C1 segment of cervical spinal cord (tissue), 14 donors: Measurements from ENCODE around the gene ABI1.
"Not testable (repeated sequence)": the region's sequence is repeated elsewhere in the genome, so short reads cannot be mapped to it uniquely, and the experiment has no call there.

Experiments
- DNase-seq, 14 donors: peaks; one replicate each; lab custom pipeline; 2025; lab: John Stamatoyannopoulos, UW

The ABI1 gene

DNA sequence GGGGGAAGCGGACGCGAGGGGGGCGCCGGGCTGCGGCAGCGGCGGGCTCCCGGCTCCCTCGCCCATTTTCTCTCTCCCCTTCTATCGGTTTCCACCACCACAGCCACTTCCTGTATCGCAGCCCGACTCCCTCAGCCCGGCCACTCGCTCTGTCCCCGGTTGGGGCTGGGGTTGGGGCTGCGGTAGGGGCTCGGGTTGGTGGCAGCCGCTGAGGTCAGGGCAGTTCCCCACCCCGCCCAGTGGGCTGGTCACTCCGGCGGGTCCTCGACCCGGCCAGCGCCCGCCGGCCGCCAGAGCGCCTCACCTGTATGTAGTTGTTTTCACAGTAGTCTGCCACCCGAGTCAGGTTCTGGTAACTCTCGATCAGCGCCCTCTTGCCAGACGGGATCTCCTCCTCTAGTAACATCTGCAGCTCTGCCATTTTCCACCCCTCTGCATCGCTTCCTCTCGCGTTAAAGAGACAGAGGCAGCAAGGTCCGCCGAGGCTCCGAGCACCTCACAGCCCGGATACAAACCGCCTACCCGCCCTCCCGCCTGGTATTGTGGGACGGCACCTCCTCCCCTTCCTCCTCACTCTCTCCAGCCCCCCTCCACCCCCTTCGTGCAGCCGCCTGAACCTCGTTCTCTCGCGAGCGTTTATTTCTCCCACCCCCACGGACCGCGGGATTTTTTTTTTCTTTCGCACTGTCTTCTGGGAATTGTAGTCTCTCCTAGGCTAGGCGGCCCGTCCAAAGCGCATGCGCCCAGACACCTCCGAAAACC is at the start of gene ABI1:
Gene ABI1, minus strand, starts transcription at position 516 of the 762 bp plus-strand sequence. Its CDS starts 95 bp downstream, at position 421.
- DNase-seq, result peak; percentile 79 to 99 (median 98)

DNA sequence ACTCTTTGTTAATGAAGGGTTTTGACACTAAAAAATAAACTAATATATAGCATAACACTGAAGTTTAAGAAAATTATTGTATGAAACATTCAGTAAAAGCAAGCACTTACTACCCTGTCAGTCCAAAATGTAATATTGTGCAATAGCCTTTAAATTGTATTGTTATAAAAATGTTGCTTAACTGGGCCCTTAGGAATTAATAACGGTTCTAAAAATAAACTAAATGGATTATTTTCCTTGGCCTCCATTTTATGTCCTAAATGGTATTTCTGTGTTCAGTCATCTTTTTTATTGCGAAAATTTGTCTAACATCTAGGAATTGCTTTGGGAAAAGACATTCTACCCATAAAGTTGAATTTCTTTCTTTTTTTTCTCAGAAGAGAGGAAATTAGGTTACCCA is 49.0 kb upstream of the ABI1 start:
- no peak for DNase-seq

DNA sequence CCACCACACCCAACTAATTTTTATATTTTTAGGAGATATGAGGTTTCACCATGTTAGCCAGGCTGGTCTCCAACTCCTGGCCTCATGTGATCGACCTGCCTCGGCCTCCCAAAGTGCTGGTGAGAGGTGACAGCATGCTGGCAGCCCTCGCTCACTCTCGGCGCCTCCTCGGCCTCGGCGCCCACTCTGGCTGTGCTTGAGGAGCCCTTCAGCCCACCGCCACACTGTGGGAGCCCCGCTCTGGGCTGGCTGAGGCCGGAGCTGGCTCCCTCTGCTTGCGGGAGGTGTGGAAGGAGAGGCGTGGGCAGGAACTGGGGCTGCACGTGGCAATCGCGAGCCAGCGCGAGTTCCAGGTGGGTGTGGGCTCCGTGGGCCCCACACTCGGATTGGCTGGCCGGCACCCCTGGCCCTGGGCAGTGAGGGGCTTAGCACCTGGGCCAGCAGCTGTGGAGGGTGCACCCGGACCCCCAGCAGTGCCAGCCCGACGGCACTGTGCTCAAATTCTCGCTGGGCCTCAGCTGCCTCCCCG is 44.6 kb upstream of the ABI1 start:
- not testable (repeated sequence) for DNase-seq

DNA sequence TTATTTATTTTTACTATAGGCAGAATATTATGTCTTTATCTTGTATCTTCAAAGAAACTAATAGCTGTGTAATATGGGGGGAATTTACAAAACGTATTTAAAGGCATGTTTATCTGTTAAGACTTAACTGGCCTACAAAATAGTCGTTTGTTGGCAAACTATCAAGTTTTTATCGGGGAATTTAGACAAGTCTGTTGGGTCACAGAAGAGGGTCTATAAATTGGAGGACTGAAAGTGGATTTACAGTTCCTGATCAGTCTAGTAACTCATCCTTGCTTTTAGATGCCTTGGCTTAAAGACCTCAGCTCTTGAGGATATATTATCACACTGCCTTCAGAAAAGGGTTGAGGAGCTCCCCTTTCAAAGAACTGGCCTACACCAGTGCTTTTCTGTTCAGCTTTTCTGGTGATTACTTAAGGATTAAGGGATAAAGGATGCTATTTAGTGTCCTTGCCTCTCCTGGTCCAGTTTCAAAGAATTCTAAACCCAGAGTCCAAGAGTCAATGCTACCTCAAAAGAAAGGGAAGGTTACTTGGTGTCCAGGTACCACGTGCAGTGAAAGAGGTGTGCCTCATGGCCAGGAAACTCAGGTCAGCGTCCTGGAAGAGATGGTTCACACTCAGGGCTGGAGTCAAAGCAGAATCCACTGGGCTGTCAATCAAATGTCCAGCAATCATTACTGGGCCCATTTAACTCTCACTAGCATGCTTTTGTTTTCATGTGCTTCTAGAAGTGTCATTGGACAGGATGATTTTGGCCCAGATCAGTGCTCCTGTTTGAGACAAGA is 42.9 kb upstream of the ABI1 start:
- no peak for DNase-seq

DNA sequence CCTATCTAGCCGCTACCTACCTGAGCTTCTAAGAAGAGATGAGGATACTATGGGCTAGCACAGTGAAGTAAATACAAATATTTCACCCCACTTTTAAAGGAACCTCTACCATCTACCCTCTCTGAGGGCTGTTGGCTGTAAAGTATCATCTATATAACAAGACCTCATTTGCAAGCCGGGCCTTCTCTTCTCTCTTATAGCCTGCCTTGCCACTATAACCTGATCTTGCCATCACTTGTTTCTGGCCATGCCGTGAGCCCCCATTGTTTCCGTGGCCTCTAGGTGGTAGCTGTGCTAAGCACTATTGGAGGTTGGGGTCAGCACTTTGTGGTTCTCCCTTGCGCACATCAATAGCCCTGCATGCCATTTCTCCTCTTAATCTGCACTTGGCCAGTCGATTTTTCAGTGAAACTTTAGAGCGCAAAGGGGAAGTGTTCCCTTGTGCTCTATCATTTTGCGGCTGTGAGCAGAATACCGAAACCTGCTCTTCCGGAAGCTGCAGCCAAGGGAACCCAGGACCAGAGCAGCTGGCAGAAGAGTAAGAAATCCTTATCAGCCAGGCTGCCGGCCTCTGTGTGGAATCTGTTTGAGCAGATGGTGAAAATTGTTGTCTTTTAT is 31.7 kb upstream of the ABI1 start:
- peak in 1 of 14 donors; percentile 12 for DNase-seq

DNA sequence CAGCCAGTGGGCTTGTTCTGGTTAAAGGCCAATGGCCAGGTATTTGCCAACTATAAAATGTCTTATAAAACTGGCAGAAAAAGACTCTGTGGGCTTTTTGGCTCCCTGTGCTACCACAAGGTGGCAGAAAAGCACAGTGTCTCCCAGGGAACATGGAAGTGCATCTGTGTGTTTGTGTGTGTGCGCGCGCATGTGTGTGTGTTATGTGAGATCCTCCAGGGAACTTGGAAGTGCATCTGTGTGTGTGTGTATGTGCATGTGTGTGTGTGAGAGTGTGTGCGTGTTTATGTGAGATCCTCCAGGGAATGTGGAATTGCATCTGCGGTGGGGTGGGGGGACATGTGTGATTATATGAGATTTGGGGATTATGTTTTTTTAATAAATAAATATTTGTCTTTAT is 30.2 kb upstream of the ABI1 start:
- peak in 2 of 14 donors; percentile 6 to 11 for DNase-seq

DNA sequence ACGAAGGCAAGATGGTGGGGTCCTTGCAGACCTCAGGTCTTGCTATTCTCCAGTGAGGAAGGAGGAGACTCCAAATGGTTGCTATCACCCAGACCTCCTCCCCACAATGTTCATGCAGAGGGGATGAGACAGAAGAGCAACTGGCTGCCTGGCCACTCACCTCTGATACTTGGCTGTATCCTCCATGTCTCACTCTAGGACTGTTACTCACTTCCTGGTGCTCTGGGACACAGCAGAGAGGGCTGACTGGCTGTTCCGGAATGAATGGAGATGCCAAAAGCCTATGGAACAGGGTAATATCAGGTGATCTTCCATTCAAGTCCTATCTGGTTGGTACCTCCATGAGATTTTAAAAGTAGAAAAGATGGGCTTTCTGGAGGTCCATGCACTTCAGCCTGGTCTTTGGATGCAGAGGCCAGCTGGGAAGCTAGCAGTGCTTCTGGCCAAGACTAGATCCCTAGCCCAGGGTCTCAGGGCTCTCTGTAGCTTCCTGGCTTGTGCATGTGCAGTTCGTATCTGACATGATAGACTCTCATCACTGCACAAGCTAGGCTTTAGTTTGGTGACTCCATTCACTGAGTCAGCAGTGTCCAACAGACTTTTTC is 27.0 kb upstream of the ABI1 start:
- DNase-seq, result no peak

DNA sequence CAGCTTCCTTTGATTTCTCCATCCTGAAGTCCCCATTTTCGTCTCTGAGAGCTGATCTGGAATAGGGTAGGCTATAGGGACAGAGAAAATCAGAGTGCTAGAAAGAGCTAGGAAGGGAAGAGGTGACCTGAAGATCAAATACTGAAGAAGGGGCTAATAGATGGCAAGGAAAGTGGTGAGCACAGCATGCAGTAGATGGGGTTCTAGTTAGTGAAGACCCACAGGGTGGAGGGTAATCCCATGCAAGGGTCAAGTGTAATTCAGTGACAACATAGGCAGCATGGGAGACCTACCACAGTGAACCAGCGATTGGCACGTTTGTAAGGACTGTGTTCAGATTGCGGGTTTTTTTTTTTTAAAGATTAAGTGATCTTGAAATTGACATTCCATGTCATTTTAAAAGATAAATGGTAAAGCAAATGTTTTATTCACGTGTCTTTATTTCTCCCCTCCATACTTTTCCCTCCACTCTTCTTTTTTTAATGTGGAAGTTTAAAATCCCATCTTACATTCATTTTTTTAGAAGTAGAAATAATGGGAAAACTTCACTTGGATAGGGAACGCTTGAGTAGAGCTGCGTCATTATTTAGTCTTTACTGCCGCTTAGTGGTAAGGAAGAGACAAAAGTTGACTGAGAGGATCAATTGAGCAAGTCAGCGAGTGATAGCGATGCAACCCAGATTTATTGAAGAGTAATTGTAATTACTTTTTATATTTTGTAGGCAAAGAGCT is 21.0 kb upstream of the ABI1 start:
- peak in 2 of 14 donors; percentile 7 to 28 for DNase-seq

DNA sequence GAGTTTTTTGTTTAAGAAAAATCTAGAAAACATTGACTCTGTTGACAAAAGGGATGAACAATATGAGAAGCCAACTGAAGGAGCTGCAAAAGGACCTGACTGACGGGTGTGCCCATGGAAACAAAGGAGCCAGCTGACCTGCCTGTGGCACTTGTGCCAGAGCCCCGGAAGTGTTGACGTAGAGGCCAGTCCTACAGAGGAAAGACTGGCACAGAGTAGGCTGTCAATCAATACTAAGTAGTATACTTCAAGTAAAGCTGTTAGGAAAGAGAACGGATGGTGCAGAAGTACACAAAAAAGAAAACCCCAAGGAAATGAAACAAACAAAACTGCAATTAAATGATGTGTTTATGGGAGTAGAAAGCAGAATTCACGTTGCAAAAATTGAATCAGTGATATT is 19.0 kb upstream of the ABI1 start:
- peak in 6 of 14 donors; percentile 7 to 24 (median 8) for DNase-seq

DNA sequence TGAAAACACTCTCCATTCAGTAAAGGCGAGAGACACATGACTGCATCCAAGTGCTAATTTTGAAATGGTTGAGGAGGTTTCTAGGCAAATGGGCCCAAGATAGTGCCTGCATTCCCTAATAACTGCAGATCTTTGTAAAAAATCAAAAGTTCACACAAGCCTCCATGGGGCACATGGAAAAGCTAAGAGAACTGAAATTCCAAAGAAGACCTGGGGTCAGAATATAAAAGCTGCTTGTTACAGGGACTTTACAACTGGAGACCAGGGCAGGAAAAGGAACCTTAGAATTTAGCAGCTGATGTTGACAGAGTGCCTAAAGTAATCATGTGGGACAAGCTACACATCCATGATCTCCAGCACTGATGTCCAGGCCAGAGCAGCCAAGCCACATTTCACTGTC is 10.0 kb upstream of the ABI1 start:
- DNase-seq, result no peak

DNA sequence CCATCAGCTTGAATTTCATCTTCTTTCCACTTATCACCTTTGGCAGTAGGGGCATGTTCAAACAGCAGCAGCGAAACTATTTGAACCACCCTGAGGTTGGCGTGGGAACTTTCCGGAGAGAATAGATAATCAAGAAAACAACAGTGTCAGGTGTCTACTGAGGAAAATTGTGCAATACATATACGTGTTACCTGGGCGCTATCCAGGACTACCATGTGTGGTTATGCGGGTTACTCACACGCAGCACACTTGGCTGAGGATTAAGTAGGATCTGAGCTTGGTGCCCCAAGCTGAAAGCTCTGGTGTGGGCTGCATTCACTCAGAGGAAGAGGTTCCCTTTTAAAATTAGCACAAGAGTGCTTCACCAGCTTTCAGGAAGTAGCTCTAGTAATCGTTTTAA is 8.8 kb upstream of the ABI1 start:
- no peak for DNase-seq

DNA sequence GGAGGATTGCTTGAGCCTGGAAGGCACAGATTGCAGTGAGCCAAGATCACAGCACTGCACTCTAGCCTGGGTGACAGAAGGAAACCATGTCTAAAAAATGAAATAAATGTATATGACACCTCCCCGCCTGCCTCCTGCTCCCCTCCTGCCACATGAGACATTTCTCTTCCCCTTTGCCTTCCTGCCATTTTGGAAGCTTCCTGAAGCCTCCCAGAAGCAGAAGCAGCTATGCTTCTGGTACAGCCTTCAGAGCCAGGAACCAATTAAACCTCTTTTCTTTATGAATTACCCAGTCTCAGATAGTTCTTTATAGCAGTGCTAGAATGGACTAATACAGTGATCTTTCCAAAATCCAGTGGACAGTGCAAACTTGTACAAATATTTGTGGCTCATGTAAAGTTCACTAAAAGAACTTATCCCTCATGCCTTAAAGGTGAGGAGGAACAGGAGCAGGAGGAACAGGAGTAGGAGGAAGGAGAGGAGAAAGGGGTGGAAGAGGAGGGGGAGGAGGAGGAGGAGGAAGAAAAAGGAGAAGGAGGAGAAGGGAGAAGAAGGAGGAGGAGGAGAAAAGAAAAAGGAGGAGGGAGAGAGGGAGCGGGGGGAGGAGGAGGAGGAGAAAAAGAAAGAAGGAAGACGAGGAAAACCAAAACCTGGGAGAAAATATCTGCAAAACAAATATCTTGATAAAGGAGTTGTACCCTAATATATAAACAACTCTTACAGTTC is 2.8 kb upstream of the ABI1 start:
- DNase-seq, result no peak

DNA sequence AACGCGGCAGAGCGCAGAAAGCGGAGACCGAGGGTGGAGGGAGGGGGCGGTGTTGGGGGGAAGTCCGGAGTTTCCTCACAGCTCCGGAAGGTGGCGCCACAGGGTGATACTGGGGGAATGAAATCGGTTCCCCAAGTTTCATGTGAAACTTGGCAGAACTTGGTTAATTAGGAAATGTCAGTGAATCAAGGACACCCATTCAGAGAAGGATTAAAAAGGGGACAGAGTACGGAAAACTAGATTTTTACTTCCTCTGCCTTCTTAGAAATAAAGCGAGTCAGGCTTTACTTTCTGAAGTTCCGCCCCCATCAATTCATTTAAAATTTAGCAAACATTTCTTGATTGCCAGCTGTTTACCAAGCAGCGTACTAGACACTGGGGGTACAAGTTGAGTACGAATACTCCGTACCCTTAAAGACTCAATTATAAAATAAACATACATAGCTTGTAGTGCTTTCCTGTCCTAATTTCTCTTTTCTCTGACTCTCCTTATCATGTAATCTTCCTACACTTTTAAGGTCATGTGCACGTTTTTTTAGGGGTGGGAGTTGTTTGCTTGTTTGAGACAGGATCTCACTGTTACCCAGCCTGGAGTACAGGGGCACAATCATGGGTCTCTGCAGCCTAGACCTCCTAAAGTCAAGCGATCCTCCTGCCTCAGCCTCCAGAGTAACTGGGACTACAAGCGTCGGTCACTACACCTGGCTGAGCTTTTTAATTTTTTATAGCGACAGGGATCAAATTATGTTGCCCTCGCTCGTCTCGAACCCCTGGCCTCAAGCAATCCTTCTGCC is 644 bp upstream of the ABI1 start:
- DNase-seq, result no peak

DNA sequence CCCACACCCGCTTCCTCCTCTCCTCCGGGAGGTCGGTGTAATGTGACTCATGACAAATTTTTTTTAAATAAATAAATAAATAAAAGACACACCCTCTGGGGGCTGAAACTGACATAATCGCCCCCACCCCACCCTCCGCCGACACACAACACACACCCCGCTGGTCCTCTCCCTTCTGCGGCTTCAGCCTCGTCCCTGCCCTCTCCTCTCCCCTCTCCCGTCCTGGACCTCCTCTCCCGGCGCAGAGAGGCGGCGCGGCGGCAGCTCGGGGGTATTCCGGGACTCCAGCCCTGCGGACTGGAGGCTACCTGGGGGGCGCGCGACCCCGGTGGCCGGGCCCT is 686 bp downstream of the ABI1 start:
- peak in 10 of 14 donors; percentile 41 to 81 (median 64) for DNase-seq

DNA sequence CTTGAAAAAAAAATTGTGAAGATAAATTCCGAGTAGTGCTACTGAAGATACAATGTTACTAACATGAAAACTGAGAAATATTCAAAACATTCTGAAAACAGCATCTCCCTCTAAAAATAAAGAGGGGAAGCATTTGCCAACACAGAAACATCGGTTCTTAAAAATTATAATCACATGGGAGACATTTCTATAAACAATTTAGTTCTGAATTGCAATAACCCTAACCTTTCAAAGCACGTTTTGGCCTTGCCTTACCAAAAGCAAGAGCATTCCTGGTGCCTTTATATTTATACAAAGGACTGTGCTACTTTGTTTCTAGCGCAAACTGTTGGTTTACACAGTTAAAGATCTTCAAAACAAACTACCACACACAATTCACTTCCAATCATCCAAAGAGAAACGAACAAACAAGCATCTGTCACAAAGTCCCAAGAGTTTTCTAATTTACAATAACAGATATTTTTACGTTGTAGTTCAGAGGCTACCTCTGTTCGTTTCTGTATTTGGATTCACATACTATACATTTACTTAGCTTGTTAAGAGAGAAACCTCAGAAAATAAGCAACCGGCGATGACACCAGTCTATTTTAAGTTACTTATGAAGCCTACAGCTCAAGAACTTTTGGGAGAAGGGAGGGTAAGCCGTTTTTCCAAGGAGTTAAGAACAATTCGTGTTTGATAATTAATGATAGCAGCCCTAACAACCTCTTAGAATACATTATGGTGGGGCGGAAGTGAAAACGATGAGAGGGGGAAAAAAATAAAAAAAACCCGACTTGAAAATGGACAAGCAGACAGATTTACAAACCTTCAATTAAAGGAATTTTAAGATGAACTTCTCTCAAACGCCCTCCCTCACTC is 1.3 kb downstream of the ABI1 start:
- DNase-seq, result peak in 2 of 14 donors; percentile 23 to 26

DNA sequence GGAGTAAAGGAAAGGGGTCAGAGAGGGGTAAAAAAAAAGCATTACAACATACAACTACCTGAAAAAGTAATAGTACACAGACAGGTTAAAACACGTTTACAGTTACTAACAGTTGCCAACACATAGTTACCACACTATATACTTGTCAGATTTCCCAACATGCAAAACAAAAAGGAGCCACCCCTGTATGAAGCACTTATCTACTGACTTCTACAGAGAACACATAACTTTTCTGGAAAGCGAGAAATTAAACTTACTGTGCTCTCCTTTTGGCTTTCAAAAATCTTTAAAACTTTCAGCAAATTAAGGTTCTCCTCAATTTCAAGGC is 2.1 kb downstream of the ABI1 start:
- no peak for DNase-seq

DNA sequence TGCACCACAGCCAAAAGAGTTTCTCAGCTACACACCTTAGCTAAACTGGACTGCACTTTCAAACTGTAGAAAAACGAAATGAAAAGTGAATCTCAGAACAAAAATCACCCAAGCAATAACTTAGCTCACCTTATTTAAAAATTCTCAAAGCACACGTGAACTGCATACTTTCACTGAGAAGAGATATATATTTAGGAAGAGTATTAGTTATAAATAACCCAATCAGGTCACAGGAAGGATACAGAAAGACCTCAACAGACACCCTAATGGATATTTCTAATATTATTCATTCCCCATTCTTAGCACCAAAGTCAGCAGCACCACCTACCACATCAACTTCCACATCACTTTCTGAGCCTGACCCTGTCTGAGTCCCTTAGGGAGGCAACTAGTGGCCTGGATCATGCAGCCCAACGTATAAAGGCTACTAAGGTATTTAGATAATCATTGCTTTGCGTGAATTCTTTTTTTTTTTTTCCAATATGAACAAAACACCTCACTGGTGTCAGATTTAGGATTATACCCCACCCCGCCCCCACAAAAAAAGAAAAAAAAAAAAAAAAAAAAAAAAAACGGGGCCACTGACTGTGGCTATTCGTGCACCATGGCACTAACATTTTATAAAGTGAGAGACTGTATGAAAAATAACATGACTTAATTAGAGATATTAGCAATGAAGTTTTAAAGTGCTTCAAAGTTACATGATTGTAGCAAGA is 2.6 kb downstream of the ABI1 start:
- no peak for DNase-seq

DNA sequence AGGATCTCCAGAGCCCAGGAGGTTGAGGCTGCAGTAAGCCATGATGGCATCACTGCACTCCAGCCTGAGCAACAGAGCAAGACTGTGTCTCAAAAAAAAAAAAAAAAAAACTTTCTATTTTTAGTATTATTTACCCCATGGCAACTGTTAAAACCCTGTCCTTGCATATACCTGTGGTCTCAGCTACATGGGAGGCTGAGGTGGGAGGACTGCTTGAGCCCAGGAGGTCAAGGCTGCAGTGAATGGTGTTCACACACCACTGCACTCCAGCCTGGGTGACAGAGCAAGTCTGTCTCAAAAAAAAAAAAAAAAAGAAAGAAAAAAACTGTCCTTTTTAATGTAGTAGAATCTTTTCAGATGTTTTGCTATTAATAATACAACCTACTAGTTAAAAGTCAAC is 3.2 kb downstream of the ABI1 start:
- not testable (repeated sequence) for DNase-seq
